ENCODE results near the gene RNF144A.
A peak's percentile ranks its signal among the peaks of the same experiment; 100 is the strongest.

The RNF144A gene

GRCh38 chr2:7025082-7025481 is 107.9 kb downstream of the RNF144A start:
- no peak for DNase-seq

- no peak for DNase-seq
These were observed 109.5 kb downstream of the RNF144A start for GRCh38 chr2:7026742-7027141.

DNA sequence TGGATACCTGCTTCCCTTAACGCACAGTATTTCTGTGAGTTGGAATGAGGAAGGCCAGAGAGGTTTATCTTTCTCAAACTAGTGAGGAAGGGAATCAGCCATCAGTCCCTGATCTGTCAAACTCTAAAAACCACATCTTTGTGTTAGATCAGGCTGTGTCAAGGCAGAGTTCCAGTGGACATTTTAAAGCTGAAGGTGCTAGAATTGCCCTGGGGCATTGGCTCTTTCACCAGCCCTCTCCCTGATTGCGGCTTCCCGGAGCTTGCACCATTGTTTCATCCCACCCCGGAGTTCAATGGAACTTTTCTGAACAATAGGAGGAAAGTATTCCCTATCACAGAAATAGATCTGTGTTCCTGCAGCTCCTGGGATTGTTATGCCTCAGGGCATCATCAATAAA is 110.2 kb downstream of the RNF144A start:
- no peak for DNase-seq

DNA sequence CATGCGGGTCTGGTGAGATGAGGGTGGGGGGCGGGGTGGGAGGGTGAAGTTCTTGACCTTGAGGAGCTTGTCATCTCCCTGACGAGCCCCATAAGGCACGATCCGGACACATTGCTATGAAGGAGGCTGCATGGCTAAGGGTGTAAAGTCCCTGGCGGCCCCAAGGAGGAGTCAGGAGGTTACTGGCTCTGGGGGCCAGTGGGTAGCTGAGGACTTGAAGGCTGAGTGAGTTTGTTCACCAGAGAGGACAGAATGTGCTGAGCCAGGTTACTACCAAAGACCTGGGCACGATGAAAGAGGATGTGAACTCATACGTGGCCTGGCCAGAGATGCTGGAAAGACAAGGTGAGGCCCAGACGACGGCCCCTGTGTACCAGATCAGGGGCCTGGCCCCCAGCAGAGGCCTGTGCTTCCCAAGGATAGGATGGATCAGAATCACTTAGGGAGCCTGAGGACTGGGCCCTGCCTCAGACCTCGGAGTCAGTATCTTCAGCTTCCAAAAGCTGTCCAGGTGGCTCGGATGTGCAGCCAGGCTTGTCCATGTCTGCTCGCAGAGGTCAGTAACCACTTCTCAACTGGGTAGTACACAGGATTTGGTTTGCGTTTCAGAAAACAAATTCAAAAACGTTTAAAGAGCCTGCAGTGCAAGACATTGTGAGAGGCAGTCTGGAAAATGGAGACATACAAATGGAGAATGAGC is 110.9 kb downstream of the RNF144A start:
- DNase-seq = no peak

DNA sequence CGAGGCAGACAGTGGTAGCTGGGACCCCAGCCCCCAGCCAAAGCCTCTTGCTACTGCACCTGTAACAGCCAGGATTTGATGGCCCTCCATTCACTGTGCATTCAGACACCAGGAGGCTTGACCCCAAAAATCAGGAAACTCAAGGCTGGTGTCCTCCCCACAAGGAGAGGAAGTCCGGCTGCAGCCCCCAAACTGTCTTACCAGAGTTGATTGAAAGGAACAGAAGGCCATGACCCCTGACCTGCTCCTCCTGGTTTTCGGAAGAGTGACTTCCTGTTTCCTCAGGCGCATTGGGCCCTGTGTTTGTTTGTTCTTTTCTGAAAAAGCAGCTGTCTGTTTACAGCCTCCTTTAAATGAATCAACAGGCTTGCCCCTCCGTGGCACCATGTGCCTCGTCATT is 111.6 kb downstream of the RNF144A start:
- DNase-seq = no peak

DNA sequence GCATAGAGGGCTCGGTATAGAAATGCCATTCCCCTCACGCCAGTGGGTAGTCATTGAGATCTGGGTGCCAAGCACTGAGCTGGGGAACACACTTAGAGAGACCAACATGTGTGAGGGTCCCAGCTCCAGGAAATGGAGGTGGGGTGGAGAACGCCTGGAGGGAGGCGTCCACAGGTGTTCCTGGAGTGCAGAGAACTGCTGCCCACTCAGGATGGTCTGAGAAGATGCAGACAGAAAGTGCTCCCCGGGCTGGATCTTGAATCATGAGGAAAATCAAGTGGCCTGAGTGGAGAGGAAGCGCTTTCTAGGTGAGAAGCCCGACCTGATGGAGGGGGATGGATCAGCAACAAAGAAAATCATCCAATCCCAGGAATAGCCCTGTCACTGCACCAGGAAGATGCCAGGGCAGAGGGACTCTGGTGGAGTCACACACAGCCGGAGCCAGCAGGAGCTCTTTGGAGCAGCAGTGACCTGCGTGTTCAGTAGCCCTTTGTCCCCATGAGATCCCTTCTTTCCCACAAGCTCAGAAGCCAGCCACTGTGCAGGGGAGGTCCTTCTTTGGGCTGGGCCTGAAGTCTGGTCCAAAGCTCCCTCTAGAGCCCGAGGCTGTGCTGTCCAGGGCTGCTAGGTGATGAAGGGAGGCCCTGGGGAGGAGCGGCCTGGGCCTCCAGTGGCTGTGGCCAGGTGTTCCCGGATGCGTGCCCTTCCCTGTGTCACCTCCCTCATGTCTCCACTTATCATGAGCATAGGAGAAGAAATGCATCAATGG is 112.3 kb downstream of the RNF144A start:
- DNase-seq = no peak

DNA sequence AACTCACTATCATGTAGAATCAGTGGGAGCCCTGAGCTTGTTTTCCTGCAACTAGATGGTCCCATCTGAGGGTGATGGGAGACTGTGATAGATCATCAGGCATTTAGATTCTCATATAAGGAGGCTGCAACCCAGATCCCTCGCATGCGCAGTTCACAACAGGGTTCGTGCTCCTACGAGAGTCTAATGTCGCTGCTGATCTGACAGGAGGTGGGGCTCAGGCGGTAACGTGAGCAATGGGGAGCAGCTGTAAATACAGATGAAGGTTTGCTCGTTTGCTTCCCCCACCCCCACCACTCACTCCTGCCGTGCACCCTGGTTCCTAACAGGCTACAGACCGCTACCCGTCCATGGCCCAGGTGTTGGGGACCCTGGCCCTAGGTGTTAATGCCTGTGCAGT is 113.6 kb downstream of the RNF144A start:
- DNase-seq = no peak

DNA sequence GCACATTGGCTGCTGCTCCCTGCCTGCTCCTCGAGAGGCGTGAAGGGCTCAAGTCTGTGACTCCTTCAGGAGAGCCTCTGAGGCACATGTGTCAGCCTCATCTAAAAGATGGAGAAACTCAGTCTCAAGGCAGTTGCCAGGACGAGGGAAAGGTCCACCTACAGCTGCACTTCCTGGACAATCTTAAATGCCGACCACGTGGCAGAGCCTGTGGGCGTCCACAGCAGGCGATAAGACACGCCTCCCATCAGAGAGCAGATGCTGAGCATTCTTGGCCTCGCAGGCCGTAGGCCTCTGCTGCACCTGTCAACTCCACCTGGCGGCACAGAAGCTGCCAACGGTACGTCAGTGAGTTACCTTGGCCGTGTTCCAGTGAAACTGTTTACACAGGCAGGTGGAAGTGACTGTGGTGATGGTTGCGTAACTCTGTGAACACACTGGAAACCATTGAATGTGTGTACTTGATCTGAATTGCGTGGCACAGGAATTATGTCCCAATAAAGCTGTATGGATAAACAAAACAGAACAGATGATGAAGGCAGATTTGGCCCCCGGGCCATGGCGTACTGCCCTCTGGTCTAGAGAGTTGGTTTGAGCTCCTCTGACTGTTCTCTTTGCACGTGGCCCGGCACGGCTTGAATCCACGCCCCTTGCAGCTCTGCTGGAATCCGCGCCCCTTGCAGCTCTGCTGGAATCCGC is 114.5 kb downstream of the RNF144A start:
- DNase-seq = peak; percentile 71

DNA sequence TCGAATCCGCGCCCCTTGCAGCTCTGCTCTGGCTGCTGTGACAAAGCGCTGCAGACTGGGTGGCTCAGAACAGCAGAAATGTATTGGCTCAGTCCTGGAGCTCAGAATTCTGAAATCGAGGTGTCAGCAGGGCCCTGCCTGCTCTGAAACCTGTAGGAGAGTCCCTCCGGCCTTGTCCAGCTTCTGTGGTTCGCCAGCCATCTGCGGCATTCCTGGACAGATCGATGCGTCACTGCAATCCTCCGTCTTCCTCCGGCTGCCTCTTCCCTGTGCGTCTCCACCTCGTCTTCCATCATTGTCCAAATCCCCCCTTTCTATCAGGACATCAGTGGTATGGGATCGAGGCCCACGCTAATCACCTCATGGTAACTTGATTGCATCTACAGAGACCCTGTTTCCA is 115.2 kb downstream of the RNF144A start:
- DNase-seq = no peak

GRCh38 chr2:7033136-7033960 is 116.1 kb downstream of the RNF144A start:
- no peak for DNase-seq

GRCh38 chr2:7034303-7034702 is 117.1 kb downstream of the RNF144A start:
- no peak for DNase-seq

DNA sequence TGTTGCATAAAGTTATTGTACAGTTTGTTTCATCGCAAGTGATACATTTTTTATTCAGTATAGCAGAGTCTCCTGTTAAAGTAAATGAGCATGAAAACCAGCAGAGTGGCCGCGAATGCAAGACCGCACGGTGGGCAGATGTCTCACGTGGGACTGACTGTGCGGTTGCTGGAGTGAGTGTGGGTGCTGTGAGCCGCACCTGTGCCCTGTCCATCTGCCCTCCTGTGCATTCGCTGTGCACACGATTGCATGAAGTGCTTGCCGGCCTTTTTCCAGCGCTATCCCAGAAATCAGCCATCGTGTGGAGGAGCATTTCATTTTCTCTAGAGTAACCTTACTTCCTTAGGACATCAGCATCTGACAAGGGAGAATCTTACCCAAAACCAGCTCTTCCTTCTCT is 118.7 kb downstream of the RNF144A start:
- no peak for DNase-seq

- DNase-seq = peak; percentile 44
These were observed 120.4 kb downstream of the RNF144A start for GRCh38 chr2:7037340-7038333.

GRCh38 chr2:7040547-7040946 is 123.3 kb downstream of the RNF144A start:
- DNase-seq = no peak

GRCh38 chr2:7041421-7041820 is 124.2 kb downstream of the RNF144A start:
- no peak for DNase-seq

DNA sequence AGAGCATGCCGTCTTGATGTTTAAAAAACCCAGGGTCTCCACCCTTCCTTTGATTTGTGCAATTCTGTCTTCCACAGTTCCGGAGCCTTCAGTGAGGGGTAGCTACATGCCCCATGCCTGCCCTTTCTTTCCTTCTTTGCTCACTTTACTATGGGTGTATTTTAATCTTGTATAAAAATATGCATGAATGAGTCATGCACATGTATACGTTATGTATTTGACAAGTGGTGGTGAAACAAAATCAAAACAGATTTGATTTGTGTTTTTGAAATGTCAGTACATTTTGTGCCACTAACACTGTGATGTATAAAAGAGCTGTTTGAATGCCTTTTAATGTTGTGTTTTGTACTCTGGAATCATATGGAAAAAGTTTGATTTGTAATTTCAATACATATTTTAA is 126.5 kb downstream of the RNF144A start:
- no peak for DNase-seq

GRCh38 chr2:7044253-7045250 is 127.3 kb downstream of the RNF144A start:
- DNase-seq = peak; percentile 51

- DNase-seq = no peak
These were observed 128.7 kb downstream of the RNF144A start for GRCh38 chr2:7045601-7046590.

DNA sequence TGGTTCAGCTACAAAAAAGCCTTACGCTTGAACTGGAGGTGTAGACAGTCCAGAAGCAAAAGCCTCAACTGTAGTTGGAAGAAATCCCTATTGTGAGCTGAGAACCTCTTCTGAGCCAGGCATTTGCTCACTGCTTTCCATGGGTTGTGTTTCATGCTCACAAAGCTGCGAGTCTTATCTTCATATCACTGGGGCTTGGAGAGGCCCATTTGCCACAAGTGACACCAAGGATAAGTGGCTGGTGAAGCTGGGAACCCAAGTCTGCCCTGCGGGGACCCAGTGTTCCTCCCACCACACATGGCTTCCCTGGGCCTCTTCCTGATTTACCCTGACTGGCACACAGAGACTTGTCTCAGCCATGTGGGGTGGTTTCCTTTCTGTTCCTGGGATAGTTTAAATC is 130.4 kb downstream of the RNF144A start:
- no peak for DNase-seq

All from CD4-positive, alpha-beta T cell treated with Interferon gamma for 1 hour (primary cell).